Kidney epithelial cell (primary cell): ENCODE measurements around the gene MYO5A. TPM values are rescaled to one million over a fixed set of nuclear protein-coding genes. Genes with fewer than 3 reads are reported as not detected.
"Not testable (repeated sequence)": the region's sequence is repeated elsewhere in the genome, so short reads cannot be mapped to it uniquely, and the experiment has no call there.

ENCODE experiments used
- DNase-seq: peaks from one replicate; pipeline ENCODE4 v3.0.0-alpha.2; 2010; ENCODE audit warnings: low read depth
- H3K27me3 ChIP-seq: 2 replicates; pipeline ENCODE4 v1.6.0; 2011; ENCODE audit warnings: low read length; ENCODE audit not compliant: control insufficient read depth, insufficient read depth
- H3K36me3 ChIP-seq: 2 replicates; pipeline ENCODE4 v1.5.1; 2011; ENCODE audit warnings: low read length; ENCODE audit not compliant: control insufficient read depth, insufficient read depth
- H3K4me3 ChIP-seq: 2 replicates; pipeline ENCODE4 v1.5.1; 2011; ENCODE audit warnings: low read depth, mild to moderate bottlenecking, control low read depth, low read length
- total RNA-seq: library from RNA; depleted of rRNA; stranded (reverse); fragments of >200 nt; gene quantifications from 2 replicates; pipeline ENCODE4 v1.2.3, GENCODE V29; 2015
- TF ChIP-seq, protein P1 (sequence below): IDR thresholded peaks from 2 replicates; pipeline ENCODE4 v1.5.1; 2011; ENCODE audit warnings: mild to moderate bottlenecking, moderate library complexity, low read length, control low read depth, inconsistent platforms; ENCODE audit not compliant: insufficient read depth, poor library complexity, severe bottlenecking

MYO5A gene
- total RNA-seq, 1 donor from 2014 or later = 31.4 TPM

- no peak for DNase-seq
- TF ChIP-seq, protein P1, sequence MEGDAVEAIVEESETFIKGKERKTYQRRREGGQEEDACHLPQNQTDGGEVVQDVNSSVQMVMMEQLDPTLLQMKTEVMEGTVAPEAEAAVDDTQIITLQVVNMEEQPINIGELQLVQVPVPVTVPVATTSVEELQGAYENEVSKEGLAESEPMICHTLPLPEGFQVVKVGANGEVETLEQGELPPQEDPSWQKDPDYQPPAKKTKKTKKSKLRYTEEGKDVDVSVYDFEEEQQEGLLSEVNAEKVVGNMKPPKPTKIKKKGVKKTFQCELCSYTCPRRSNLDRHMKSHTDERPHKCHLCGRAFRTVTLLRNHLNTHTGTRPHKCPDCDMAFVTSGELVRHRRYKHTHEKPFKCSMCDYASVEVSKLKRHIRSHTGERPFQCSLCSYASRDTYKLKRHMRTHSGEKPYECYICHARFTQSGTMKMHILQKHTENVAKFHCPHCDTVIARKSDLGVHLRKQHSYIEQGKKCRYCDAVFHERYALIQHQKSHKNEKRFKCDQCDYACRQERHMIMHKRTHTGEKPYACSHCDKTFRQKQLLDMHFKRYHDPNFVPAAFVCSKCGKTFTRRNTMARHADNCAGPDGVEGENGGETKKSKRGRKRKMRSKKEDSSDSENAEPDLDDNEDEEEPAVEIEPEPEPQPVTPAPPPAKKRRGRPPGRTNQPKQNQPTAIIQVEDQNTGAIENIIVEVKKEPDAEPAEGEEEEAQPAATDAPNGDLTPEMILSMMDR = no peak
- H3K36me3 ChIP-seq = no peaks in the 10 kb centered on the region
- H3K27me3 ChIP-seq = no peaks in the 10 kb centered on the region
- peak overlapping the region; percentile 75 for H3K4me3 ChIP-seq
Measured at GRCh38 chr15:52567871-52568600, 39.4 kb upstream of the MYO5A start.

DNA sequence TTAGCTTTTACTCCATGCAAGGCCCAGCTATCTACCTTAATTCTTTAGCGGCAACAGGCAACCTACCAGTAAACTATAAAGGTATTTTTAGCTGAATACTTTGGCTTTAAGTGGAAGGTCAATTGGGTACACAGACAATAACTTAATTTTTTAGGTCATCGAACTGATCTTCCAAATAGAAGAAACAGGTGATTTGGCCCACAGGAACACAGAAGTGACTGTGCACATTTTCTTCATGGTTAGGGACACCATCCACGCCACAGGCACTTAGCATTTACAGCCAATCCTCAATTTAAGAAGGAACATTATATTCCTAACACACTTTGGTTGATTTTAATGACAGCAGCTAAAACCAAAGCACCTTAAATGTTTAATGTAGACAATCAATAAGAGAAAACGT is 38.2 kb upstream of the MYO5A start:
- TF ChIP-seq, protein P1 = no peak
- H3K36me3 ChIP-seq = no peaks in the 10 kb centered on the region
- peak overlapping the region; percentile 75 for H3K4me3 ChIP-seq
- no peak for DNase-seq
- no peaks in the 10 kb centered on the region for H3K27me3 ChIP-seq

- H3K4me3 ChIP-seq, DNase-seq, H3K27me3 ChIP-seq, H3K36me3 ChIP-seq: not testable (repeated sequence)
Measured at GRCh38 chr15:52565417-52566358, 37.0 kb upstream of the MYO5A start.

GRCh38 chr15:52563501-52564060 is 34.9 kb upstream of the MYO5A start:
- H3K4me3 ChIP-seq = no peak overlapping the region
- H3K36me3 ChIP-seq = no peaks in the 10 kb centered on the region
- H3K27me3 ChIP-seq = no peaks in the 10 kb centered on the region
- DNase-seq = no peak
- TF ChIP-seq, protein P1 = no peak

GRCh38 chr15:52559575-52559974 is 30.9 kb upstream of the MYO5A start:
- no peaks in the 10 kb centered on the region for H3K36me3 ChIP-seq
- no peak overlapping the region for H3K4me3 ChIP-seq
- TF ChIP-seq, protein P1 = no peak
- DNase-seq = no peak
- H3K27me3 ChIP-seq = no peaks in the 10 kb centered on the region

DNA sequence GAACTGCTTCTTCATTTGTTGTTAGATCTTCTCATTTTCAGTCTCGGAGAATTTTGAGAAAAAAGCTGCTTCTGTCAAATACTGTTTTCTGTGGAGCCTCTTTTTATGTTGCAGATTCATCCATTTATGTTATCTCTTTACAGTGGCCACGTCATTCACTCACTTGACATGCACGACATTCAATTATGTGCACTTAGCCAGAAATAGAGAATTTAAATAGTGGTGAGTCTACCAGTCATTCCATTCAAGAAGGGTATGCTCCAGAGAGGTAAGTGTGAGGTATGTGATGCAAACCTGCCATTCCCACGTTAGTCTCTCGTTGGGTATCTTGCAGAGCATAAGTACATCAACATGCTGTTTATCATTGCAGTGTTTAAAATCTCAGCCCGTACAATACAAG is 30.3 kb upstream of the MYO5A start:
- no peak for DNase-seq
- no peaks in the 10 kb centered on the region for H3K27me3 ChIP-seq
- no peak overlapping the region for H3K4me3 ChIP-seq
- TF ChIP-seq, protein P1 = no peak
- H3K36me3 ChIP-seq = no peaks in the 10 kb centered on the region
